ENCODE results near the gene FILIP1L. TPM values are rescaled to one million over a fixed set of nuclear protein-coding genes. Genes with fewer than 3 reads are reported as not detected.

Gene FILIP1L
- total RNA-seq, 1 experiment from 2014 or later = 0.17 TPM

DNA sequence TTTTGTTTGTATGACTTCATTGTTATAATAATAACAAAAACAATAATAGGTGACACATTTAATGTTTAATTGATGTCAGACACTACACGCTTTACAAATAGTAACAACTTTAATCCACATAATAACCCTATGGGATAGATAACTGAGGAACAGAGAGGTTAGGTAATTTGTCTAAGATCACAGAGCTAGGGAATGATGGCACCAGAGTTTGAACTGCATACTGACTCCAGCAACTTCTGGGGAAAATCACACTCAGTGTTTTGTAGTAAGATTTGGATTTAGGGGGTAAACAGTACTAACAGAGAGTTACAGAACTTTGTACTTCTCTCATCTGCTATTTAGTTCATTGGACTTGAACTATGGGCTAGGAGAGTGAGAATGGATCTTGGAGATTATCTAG is 230.6 kb downstream of the FILIP1L start:
- intact Hi-C loops (cut with micrococcal nuclease) = no loop called here
- ChIA-PET CTCF (no interaction called here), RAD21 (ENCODE audit: low non-redundant PET in 1 of 2, low total read pairs in 2 of 2, uncharacterized antibody in 2 of 2, unreplicated experiment in 2 of 2) (no interaction called here), POLR2A (no interaction called here)
- Histone ChIP-seq H4K20me1 (ENCODE audit: insufficient read depth) (no peaks in the 10 kb centered on the region), H3K9me2 (ENCODE audit: insufficient read depth) (no peaks in the 10 kb centered on the region), H3K9ac (ENCODE audit: low read length) (no peak overlapping the region), H2AFZ (ENCODE audit: low read depth, low read length, poor library complexity, severe bottlenecking) (no peak overlapping the region), H3K79me2 (ENCODE audit: insufficient read depth, low read length) (0 out of 2 replicates have a peak, but pooled peaks cover 2% of the 10 kb centered on the region), H3K9me3 (ENCODE audit: control insufficient read depth in 1 of 2, insufficient read depth in 1 of 2, low read depth in 1 of 2, low read length in 2 of 2) (no peaks in the 10 kb centered on the region), H3K4me2 (ENCODE audit: low read length) (no peak overlapping the region), H3K27me3 (ENCODE audit: insufficient read depth, low read length) (no peaks in the 10 kb centered on the region), H3K27ac (ENCODE audit: low read depth, low read length) (no peak overlapping the region), H3K4me3 (replicated peaks in 1 of 2; ENCODE audit: low read depth in 1 of 2, low read length in 2 of 2) (no peak overlapping the region), H3K36me3 (ENCODE audit: control insufficient read depth in 1 of 2, insufficient read depth in 2 of 2, low read length in 2 of 2) (no peaks in the 10 kb centered on the region), H3K4me1 (ENCODE audit: control insufficient read depth in 1 of 2, insufficient read depth in 2 of 2, low read length in 2 of 2) (no peaks in the 10 kb centered on the region)
- no peak for TF ChIP-seq EZH2 (IDR thresholded peaks at IDR 0.05)
- no peak for TF ChIP-seq ZBTB33 (IDR thresholded peaks at IDR 0.05; ENCODE audit: extremely low read depth, insufficient replicate concordance, low read length)
- TF ChIP-seq ZFX (IDR thresholded peaks at IDR 0.05) = no peak
- TF ChIP-seq SIN3A (IDR thresholded peaks at IDR 0.05; ENCODE audit: low read depth) = no peak
- no peak for TF ChIP-seq POLR2AphosphoS5 (IDR thresholded peaks at IDR 0.05; ENCODE audit: low read depth, low read length)
- no peak for TF ChIP-seq CBX3 (IDR thresholded peaks at IDR 0.05; ENCODE audit: low read depth)
- TF ChIP-seq MAX (IDR thresholded peaks at IDR 0.05) = no peak
- TF ChIP-seq CEBPB (IDR thresholded peaks at IDR 0.05; ENCODE audit: low read depth) = no peak
- TF ChIP-seq, protein P1, sequence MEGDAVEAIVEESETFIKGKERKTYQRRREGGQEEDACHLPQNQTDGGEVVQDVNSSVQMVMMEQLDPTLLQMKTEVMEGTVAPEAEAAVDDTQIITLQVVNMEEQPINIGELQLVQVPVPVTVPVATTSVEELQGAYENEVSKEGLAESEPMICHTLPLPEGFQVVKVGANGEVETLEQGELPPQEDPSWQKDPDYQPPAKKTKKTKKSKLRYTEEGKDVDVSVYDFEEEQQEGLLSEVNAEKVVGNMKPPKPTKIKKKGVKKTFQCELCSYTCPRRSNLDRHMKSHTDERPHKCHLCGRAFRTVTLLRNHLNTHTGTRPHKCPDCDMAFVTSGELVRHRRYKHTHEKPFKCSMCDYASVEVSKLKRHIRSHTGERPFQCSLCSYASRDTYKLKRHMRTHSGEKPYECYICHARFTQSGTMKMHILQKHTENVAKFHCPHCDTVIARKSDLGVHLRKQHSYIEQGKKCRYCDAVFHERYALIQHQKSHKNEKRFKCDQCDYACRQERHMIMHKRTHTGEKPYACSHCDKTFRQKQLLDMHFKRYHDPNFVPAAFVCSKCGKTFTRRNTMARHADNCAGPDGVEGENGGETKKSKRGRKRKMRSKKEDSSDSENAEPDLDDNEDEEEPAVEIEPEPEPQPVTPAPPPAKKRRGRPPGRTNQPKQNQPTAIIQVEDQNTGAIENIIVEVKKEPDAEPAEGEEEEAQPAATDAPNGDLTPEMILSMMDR (IDR thresholded peaks at IDR 0.05 in 2 of 3, conservative IDR thresholded peaks at IDR 0.05 in 1 of 3; ENCODE audit: borderline replicate concordance in 1 of 3, insufficient read depth in 1 of 3, low read depth in 2 of 3, low read length in 2 of 3) = no peak
- no peak for TF ChIP-seq SRF (IDR thresholded peaks at IDR 0.05; ENCODE audit: low read depth)
- TF ChIP-seq ATF3 (IDR thresholded peaks at IDR 0.05) = no peak
- TF ChIP-seq SP1 (IDR thresholded peaks at IDR 0.05; ENCODE audit: low read depth) = no peak
- TF ChIP-seq, protein P2, sequence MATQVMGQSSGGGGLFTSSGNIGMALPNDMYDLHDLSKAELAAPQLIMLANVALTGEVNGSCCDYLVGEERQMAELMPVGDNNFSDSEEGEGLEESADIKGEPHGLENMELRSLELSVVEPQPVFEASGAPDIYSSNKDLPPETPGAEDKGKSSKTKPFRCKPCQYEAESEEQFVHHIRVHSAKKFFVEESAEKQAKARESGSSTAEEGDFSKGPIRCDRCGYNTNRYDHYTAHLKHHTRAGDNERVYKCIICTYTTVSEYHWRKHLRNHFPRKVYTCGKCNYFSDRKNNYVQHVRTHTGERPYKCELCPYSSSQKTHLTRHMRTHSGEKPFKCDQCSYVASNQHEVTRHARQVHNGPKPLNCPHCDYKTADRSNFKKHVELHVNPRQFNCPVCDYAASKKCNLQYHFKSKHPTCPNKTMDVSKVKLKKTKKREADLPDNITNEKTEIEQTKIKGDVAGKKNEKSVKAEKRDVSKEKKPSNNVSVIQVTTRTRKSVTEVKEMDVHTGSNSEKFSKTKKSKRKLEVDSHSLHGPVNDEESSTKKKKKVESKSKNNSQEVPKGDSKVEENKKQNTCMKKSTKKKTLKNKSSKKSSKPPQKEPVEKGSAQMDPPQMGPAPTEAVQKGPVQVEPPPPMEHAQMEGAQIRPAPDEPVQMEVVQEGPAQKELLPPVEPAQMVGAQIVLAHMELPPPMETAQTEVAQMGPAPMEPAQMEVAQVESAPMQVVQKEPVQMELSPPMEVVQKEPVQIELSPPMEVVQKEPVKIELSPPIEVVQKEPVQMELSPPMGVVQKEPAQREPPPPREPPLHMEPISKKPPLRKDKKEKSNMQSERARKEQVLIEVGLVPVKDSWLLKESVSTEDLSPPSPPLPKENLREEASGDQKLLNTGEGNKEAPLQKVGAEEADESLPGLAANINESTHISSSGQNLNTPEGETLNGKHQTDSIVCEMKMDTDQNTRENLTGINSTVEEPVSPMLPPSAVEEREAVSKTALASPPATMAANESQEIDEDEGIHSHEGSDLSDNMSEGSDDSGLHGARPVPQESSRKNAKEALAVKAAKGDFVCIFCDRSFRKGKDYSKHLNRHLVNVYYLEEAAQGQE (IDR thresholded peaks at IDR 0.05; ENCODE audit: low read depth) = no peak
- no peak for TF ChIP-seq YY1 (IDR thresholded peaks at IDR 0.05; ENCODE audit: extremely low read depth, insufficient replicate concordance, low read depth, low read length)
- no peak for ATAC-seq
- no TSS peak for BruUV-seq (replicated peaks)
- no peak for DNase-seq (ENCODE audit: low read depth, low spot score)

All from HCT116 (cell line).